ENCODE results near the gene HDAC1.
"Not testable (repeated sequence)": the region's sequence is repeated elsewhere in the genome, so short reads cannot be mapped to it uniquely, and the experiment has no call there.

HDAC1 gene

GRCh38 chr1:32274646-32275340, 17.1 kb upstream of the HDAC1 start:
- no peak for DNase-seq

GRCh38 chr1:32275424-32275823, 16.5 kb upstream of the HDAC1 start:
- DNase-seq, result no peak

- DNase-seq, result no peak
Measured at GRCh38 chr1:32276032-32276782, 15.7 kb upstream of the HDAC1 start.

- DNase-seq, result not testable (repeated sequence)
Measured at GRCh38 chr1:32284777-32285176, 7.1 kb upstream of the HDAC1 start.

GRCh38 chr1:32285658-32286057, 6.2 kb upstream of the HDAC1 start:
- no peak for DNase-seq

- no peak for DNase-seq
Measured at GRCh38 chr1:32286763-32287162, 5.1 kb upstream of the HDAC1 start.

- no peak for DNase-seq
Measured at GRCh38 chr1:32289256-32289655, 2.6 kb upstream of the HDAC1 start.

GRCh38 chr1:32291145-32291707, 657 bp upstream of the HDAC1 start:
- no peak for DNase-seq

GRCh38 chr1:32298211-32298610, 6.3 kb downstream of the HDAC1 start:
- not testable (repeated sequence) for DNase-seq

GRCh38 chr1:32299327-32299726, 7.4 kb downstream of the HDAC1 start:
- DNase-seq, result no peak

GRCh38 chr1:32303358-32303757, 11.5 kb downstream of the HDAC1 start:
- no peak for DNase-seq

- DNase-seq, result no peak
Measured at GRCh38 chr1:32303997-32304622, 12.2 kb downstream of the HDAC1 start.

GRCh38 chr1:32305310-32305709, 13.4 kb downstream of the HDAC1 start:
- DNase-seq, result no peak

GRCh38 chr1:32307324-32307723, 15.4 kb downstream of the HDAC1 start:
- no peak for DNase-seq

- DNase-seq, result no peak
Measured at GRCh38 chr1:32309960-32310359, 18.1 kb downstream of the HDAC1 start.

GRCh38 chr1:32311709-32312393, 20.0 kb downstream of the HDAC1 start:
- DNase-seq, result no peak

- no peak for DNase-seq
Measured at GRCh38 chr1:32316903-32317277, 25.0 kb downstream of the HDAC1 start.

GRCh38 chr1:32318127-32318869, 26.4 kb downstream of the HDAC1 start:
- no peak for DNase-seq

- no peak for DNase-seq
Measured at GRCh38 chr1:32321712-32322291, 29.9 kb downstream of the HDAC1 start.

GRCh38 chr1:32327204-32327603, 35.3 kb downstream of the HDAC1 start:
- no peak for DNase-seq

GRCh38 chr1:32329931-32330466, 38.1 kb downstream of the HDAC1 start:
- no peak for DNase-seq

Measured in islet precursor cell (in vitro differentiated cells).